SHP77 treated with DMSO at 0.1 percent for 48 hours (cell line): ENCODE measurements around the gene DNAH2.

ENCODE experiments used
- DNase-seq: peaks from one replicate; lab custom pipeline; 2025; lab: John Stamatoyannopoulos, UW

The DNAH2 gene

GRCh38 chr17:7839876-7840261, 122.3 kb downstream of the DNAH2 start:
- no peak for DNase-seq

- no peak for DNase-seq
These were observed 122.9 kb downstream of the DNAH2 start for GRCh38 chr17:7840441-7840840.

GRCh38 chr17:7840875-7841274, 123.3 kb downstream of the DNAH2 start:
- no peak for DNase-seq

GRCh38 chr17:7841396-7841914, 123.9 kb downstream of the DNAH2 start:
- DNase-seq: peak; percentile 65

GRCh38 chr17:7841915-7842379, 124.4 kb downstream of the DNAH2 start:
- DNase-seq: peak; percentile 91

GRCh38 chr17:7842380-7843256, 125.1 kb downstream of the DNAH2 start:
- no peak for DNase-seq

- no peak for DNase-seq
These were observed 125.7 kb downstream of the DNAH2 start for GRCh38 chr17:7843257-7843535.

- peak; percentile 84 for DNase-seq
These were observed 126.2 kb downstream of the DNAH2 start for GRCh38 chr17:7843536-7844291.

- DNase-seq: peak; percentile 93
These were observed 127.0 kb downstream of the DNAH2 start for GRCh38 chr17:7844292-7845154.

- no peak for DNase-seq
These were observed 128.0 kb downstream of the DNAH2 start for GRCh38 chr17:7845359-7846062.

- no peak for DNase-seq
These were observed 128.7 kb downstream of the DNAH2 start for GRCh38 chr17:7846063-7846735.

GRCh38 chr17:7846765-7847661, 129.5 kb downstream of the DNAH2 start:
- DNase-seq: no peak

- no peak for DNase-seq
These were observed 130.6 kb downstream of the DNAH2 start for GRCh38 chr17:7848131-7848579.

GRCh38 chr17:7848739-7849129, 131.2 kb downstream of the DNAH2 start:
- DNase-seq: no peak

- no peak for DNase-seq
These were observed 131.7 kb downstream of the DNAH2 start for GRCh38 chr17:7849130-7849750.

- DNase-seq: no peak
These were observed 132.4 kb downstream of the DNAH2 start for GRCh38 chr17:7849751-7850504.

- no peak for DNase-seq
These were observed 133.3 kb downstream of the DNAH2 start for GRCh38 chr17:7850701-7851437.
